Trophoblast cell (in vitro differentiated cells and primary cell): ENCODE measurements around the gene MZF1.
A peak's percentile ranks its signal among the peaks of the same experiment; 100 is the strongest.

Source experiments
- DNase-seq, 2 donors: peaks; one replicate each; pipeline ENCODE4 v3.0.0-alpha.2; 2016
- H2AFZ ChIP-seq: 2 replicates; pipeline ENCODE4 v1.6.1; 2013; ENCODE audit warnings: low read length, moderate library complexity, mild to moderate bottlenecking; ENCODE audit not compliant: insufficient read depth, poor library complexity
- H2AK5ac ChIP-seq: 2 replicates; pipeline ENCODE4 v1.6.1; 2013; ENCODE audit warnings: mild to moderate bottlenecking, low read length
- H2BK120ac ChIP-seq: 2 replicates; pipeline ENCODE4 v1.6.1; 2013; ENCODE audit warnings: low read length, mild to moderate bottlenecking, moderate library complexity; ENCODE audit not compliant: insufficient read depth, poor library complexity
- H2BK12ac ChIP-seq: 2 replicates; pipeline ENCODE4 v1.6.1; 2013; ENCODE audit warnings: mild to moderate bottlenecking, low read length, moderate library complexity
- H2BK5ac ChIP-seq: 2 replicates; pipeline ENCODE4 v1.6.1; 2013; ENCODE audit warnings: low read length, low read depth, moderate library complexity, mild to moderate bottlenecking; ENCODE audit not compliant: poor library complexity
- H3K14ac ChIP-seq: 2 replicates; pipeline ENCODE4 v1.6.1; 2013; ENCODE audit warnings: mild to moderate bottlenecking, low read length
- H3K18ac ChIP-seq: 2 replicates; pipeline ENCODE4 v1.6.1; 2013; ENCODE audit warnings: mild to moderate bottlenecking, low read length
- H3K23ac ChIP-seq: 2 replicates; pipeline ENCODE4 v1.6.1; 2013; ENCODE audit warnings: low read length
- H3K27ac ChIP-seq: 2 replicates; pipeline ENCODE4 v1.5.1; 2013; ENCODE audit warnings: low read depth, mild to moderate bottlenecking, inconsistent platforms, low read length, moderate library complexity
- H3K27me3 ChIP-seq: 2 replicates; pipeline ENCODE4 v1.6.1; 2013; ENCODE audit warnings: inconsistent platforms, mild to moderate bottlenecking, low read length, moderate library complexity; ENCODE audit not compliant: insufficient read depth
- H3K36me3 ChIP-seq, 2 experiments: 1 replicate in 1 of 2; 2 replicates in 1 of 2; pipeline ENCODE4 v1.6.1; 2013; ENCODE audit warnings: low read length in 2 of 2, mild to moderate bottlenecking in 2 of 2, moderate library complexity in 1 of 2; ENCODE audit not compliant: insufficient read depth in 2 of 2, control insufficient read depth in 1 of 2
- H3K4ac ChIP-seq: 2 replicates; pipeline ENCODE4 v1.6.1; 2013; ENCODE audit warnings: low read depth, mild to moderate bottlenecking, low read length, moderate library complexity
- H3K4me1 ChIP-seq, 2 experiments: 1 replicate in 1 of 2; 2 replicates in 1 of 2; pipeline ENCODE4 v1.6.1; 2013; ENCODE audit warnings: low read length in 2 of 2, mild to moderate bottlenecking in 2 of 2, moderate library complexity in 1 of 2; ENCODE audit not compliant: insufficient read depth in 2 of 2, control insufficient read depth in 1 of 2
- H3K4me2 ChIP-seq: 2 replicates; pipeline ENCODE4 v1.6.1; 2013; ENCODE audit warnings: inconsistent platforms, mild to moderate bottlenecking, low read length, moderate library complexity
- H3K4me3 ChIP-seq: 2 replicates; pipeline ENCODE4 v1.5.1; 2013; ENCODE audit warnings: mild to moderate bottlenecking, low read depth, low read length, inconsistent platforms
- H3K79me1 ChIP-seq: one replicate; pipeline ENCODE4 v1.6.1; 2013; ENCODE audit warnings: low read length
- H3K79me2 ChIP-seq: 2 replicates; pipeline ENCODE4 v1.6.1; 2013; ENCODE audit warnings: low read length, mild to moderate bottlenecking; ENCODE audit not compliant: control insufficient read depth, insufficient read depth, poor library complexity
- H3K9ac ChIP-seq: 2 replicates; pipeline ENCODE4 v1.6.1; 2013; ENCODE audit warnings: mild to moderate bottlenecking, low read length
- H3K9me3 ChIP-seq: 2 replicates; pipeline ENCODE4 v1.6.1; 2013; ENCODE audit warnings: low read depth, mild to moderate bottlenecking, control low read depth, inconsistent platforms, low read length; ENCODE audit not compliant: insufficient read depth
- H4K12ac ChIP-seq: 2 replicates; pipeline ENCODE4 v1.6.1; 2013; ENCODE audit warnings: low read depth, mild to moderate bottlenecking, low read length, moderate library complexity
- H4K8ac ChIP-seq: 2 replicates; pipeline ENCODE4 v1.6.1; 2013; ENCODE audit warnings: low read depth, mild to moderate bottlenecking, low read length, moderate library complexity
- H4K91ac ChIP-seq: one replicate; pipeline ENCODE4 v1.6.1; 2013; ENCODE audit warnings: low read depth, mild to moderate bottlenecking, low read length, moderate library complexity
- WGBS: extraction: QIAGEN DNeasy Blood & Tissue Kit; methylation state at CpG from one replicate; pipeline ENCODE4 v1.1.7; 2013; ENCODE audit warnings: missing lambda C conversion rate; ENCODE audit not compliant: insufficient read length, insufficient coverage; ENCODE audit errors: extremely low coverage; 5-methylcytosine and 5-hydroxymethylcytosine counted together

Gene MZF1

GRCh38 chr19:58548859-58549663 lies 24.1 kb downstream of the MZF1 start:
- no peak overlapping the region for H3K14ac ChIP-seq
- no CpG with 5 or more reads among the region's 20 CpGs for WGBS

GRCh38 chr19:58547323-58548312 lies 25.5 kb downstream of the MZF1 start:
- no CpG with 5 or more reads among the region's 18 CpGs for WGBS
- H3K79me1 ChIP-seq: peaks cover 15% of the 10 kb centered on the region

More at GRCh38 chr19:58548859-58549663, 24.1 kb downstream of the MZF1 start:
- no peak overlapping the region for H3K27ac ChIP-seq
- H3K79me2 ChIP-seq: peaks cover 25% of the 10 kb centered on the region
- H4K8ac ChIP-seq: no peak overlapping the region
- no peak overlapping the region for H4K12ac ChIP-seq
- H3K23ac ChIP-seq: no peak overlapping the region
- H3K9me3 ChIP-seq: peaks cover 2% of the 10 kb centered on the region
- DNase-seq: no peak
- no peak overlapping the region for H2AK5ac ChIP-seq
- H2AFZ ChIP-seq: no peak overlapping the region
- no peaks in the 10 kb centered on the region for H3K27me3 ChIP-seq
- H3K4ac ChIP-seq: no peak overlapping the region
- H3K36me3 ChIP-seq: peaks cover 70 to 74% of the 10 kb centered on the region in 2 experiments
- H3K4me2 ChIP-seq: no peak overlapping the region
- no peak overlapping the region for H4K91ac ChIP-seq
- no peak overlapping the region for H2BK12ac ChIP-seq
- H2BK5ac ChIP-seq: no peak overlapping the region
- H3K18ac ChIP-seq: no peak overlapping the region
- no peak overlapping the region for H3K9ac ChIP-seq
- H2BK120ac ChIP-seq: no peak overlapping the region
- peaks cover 7% of the 10 kb centered on the region for H3K79me1 ChIP-seq
- H3K4me1 ChIP-seq: peaks cover 10 to 15% of the 10 kb centered on the region in 2 experiments
- H3K4me3 ChIP-seq: no peak overlapping the region

GRCh38 chr19:58546019-58546530 lies 27.1 kb downstream of the MZF1 start:
- no peak overlapping the region for H4K91ac ChIP-seq
- H3K36me3 ChIP-seq: peaks cover 50 to 54% of the 10 kb centered on the region in 2 experiments
- H3K14ac ChIP-seq: no peak overlapping the region
- no peak overlapping the region for H4K12ac ChIP-seq
- peak overlapping the region; percentile 67 for H3K4me2 ChIP-seq
- H3K23ac ChIP-seq: peak overlapping the region; percentile 48
- no peak for DNase-seq
- H3K4ac ChIP-seq: peak overlapping the region; percentile 99
- H3K18ac ChIP-seq: no peak overlapping the region
- H3K79me2 ChIP-seq: peaks cover 26% of the 10 kb centered on the region
- H3K4me3 ChIP-seq: peak overlapping the region; percentile 97
- H4K8ac ChIP-seq: no peak overlapping the region
- H3K9ac ChIP-seq: peak overlapping the region; percentile 96
- H2BK5ac ChIP-seq: no peak overlapping the region
- H3K27ac ChIP-seq: no peak overlapping the region
- H2BK12ac ChIP-seq: no peak overlapping the region
- H3K27me3 ChIP-seq: no peaks in the 10 kb centered on the region
- peaks cover 7 to 14% of the 10 kb centered on the region in 2 experiments for H3K4me1 ChIP-seq
- H2AFZ ChIP-seq: peak overlapping the region; percentile 8
- peaks cover 2% of the 10 kb centered on the region for H3K9me3 ChIP-seq
- WGBS: no CpG with 5 or more reads among the region's 1 CpG
- no peak overlapping the region for H2BK120ac ChIP-seq
- peaks cover 15% of the 10 kb centered on the region for H3K79me1 ChIP-seq
- H2AK5ac ChIP-seq: no peak overlapping the region

More at GRCh38 chr19:58547323-58548312, 25.5 kb downstream of the MZF1 start:
- Histone ChIP-seq H3K9ac (peak overlapping the region; percentile 23), H3K4ac (peak overlapping the region; percentile 68), H3K27ac (no peak overlapping the region), H2AK5ac (no peak overlapping the region), H3K4me1 (peaks cover 7 to 14% of the 10 kb centered on the region in 2 experiments), H4K91ac (no peak overlapping the region), H3K36me3 (peaks cover 64 to 68% of the 10 kb centered on the region in 2 experiments), H3K79me2 (peaks cover 26% of the 10 kb centered on the region), H3K23ac (no peak overlapping the region), H4K8ac (no peak overlapping the region), H2BK120ac (no peak overlapping the region), H3K14ac (no peak overlapping the region), H2BK12ac (no peak overlapping the region), H2AFZ (no peak overlapping the region), H2BK5ac (no peak overlapping the region), H3K4me3 (no peak overlapping the region), H3K9me3 (peaks cover 2% of the 10 kb centered on the region), H4K12ac (no peak overlapping the region), H3K18ac (peak overlapping the region; percentile 46), H3K27me3 (no peaks in the 10 kb centered on the region), H3K4me2 (no peak overlapping the region)
- no peak for DNase-seq
